HFF-Myc (cell line): ENCODE results near the gene LDLRAD3.

ENCODE experiments used
- DNase-seq: peaks from one replicate; pipeline ENCODE4 v3.0.0-alpha.2; 2011; ENCODE audit warnings: low read depth; ENCODE audit errors: extremely low read depth
- H3K4me3 ChIP-seq: replicated peaks from 2 replicates; pipeline ENCODE4 v1.5.1; 2011; ENCODE audit warnings: low read depth, mild to moderate bottlenecking, control low read depth, low read length
- TF ChIP-seq, protein P1 (sequence below): IDR thresholded peaks from 2 replicates; pipeline ENCODE4 v1.5.1; 2012; ENCODE audit warnings: mild to moderate bottlenecking, low read depth, low read length, control low read depth; ENCODE audit errors: missing control alignments

The LDLRAD3 gene

GRCh38 chr11:36098087-36098486 is 154.2 kb downstream of the LDLRAD3 start:
- TF ChIP-seq, protein P1, sequence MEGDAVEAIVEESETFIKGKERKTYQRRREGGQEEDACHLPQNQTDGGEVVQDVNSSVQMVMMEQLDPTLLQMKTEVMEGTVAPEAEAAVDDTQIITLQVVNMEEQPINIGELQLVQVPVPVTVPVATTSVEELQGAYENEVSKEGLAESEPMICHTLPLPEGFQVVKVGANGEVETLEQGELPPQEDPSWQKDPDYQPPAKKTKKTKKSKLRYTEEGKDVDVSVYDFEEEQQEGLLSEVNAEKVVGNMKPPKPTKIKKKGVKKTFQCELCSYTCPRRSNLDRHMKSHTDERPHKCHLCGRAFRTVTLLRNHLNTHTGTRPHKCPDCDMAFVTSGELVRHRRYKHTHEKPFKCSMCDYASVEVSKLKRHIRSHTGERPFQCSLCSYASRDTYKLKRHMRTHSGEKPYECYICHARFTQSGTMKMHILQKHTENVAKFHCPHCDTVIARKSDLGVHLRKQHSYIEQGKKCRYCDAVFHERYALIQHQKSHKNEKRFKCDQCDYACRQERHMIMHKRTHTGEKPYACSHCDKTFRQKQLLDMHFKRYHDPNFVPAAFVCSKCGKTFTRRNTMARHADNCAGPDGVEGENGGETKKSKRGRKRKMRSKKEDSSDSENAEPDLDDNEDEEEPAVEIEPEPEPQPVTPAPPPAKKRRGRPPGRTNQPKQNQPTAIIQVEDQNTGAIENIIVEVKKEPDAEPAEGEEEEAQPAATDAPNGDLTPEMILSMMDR = no peak
- no peak overlapping the region for H3K4me3 ChIP-seq
- no peak for DNase-seq

GRCh38 chr11:36098853-36099375 is 155.1 kb downstream of the LDLRAD3 start:
- DNase-seq = no peak
- no peak overlapping the region for H3K4me3 ChIP-seq
- TF ChIP-seq, protein P1 = no peak

DNA sequence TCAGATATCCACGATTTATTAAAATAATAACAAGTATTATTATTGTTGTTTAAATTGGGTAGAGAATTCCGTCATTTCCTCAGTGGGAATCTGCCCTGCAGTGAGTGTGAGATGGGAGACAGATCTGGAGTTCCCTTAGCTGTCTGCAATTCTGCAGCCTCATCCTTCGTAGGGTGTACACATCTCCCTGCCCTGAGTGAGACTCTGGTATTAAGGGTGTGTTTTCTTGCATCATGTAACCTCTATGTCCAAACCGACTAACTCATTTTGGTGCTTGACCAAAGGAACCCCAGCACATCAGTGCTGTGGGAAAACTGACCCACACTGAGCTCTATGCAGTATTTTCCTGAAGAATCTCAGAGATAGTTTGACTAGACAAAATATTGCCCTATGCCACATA is 157.6 kb downstream of the LDLRAD3 start:
- DNase-seq = no peak
- TF ChIP-seq, protein P1 = no peak
- no peak overlapping the region for H3K4me3 ChIP-seq

GRCh38 chr11:36102868-36103267 is 159.0 kb downstream of the LDLRAD3 start:
- H3K4me3 ChIP-seq = no peak overlapping the region
- DNase-seq = no peak
- TF ChIP-seq, protein P1 = no peak

DNA sequence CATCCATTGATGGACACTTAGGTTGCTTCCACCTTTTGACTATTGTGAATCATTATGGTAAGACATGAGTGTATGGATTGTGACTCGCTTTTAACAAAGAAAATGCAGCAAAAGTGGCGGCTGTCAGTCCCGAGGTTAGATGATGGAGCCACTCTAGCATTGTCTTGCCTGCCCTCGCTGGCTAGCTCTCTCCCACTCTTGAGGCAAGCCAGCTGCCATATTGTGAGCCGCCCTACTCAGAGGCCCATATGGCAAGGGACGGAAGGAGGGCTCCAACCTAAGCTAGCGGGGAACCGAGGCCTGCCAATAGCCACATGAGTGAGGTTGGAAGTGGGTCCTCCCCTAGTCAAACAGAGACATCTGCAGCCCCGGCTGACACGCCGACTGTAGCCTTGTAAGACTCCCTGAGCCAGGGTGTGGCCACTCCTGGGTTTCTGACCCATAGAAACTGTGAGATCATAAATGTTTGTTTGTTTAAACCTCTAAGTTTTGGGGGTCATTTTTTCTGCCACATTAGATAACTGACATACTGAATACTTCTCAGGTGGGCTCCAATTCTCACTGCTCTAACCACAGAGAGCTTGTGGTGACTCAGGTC is 160.2 kb downstream of the LDLRAD3 start:
- DNase-seq = no peak
- H3K4me3 ChIP-seq = no peak overlapping the region
- TF ChIP-seq, protein P1 = no peak

DNA sequence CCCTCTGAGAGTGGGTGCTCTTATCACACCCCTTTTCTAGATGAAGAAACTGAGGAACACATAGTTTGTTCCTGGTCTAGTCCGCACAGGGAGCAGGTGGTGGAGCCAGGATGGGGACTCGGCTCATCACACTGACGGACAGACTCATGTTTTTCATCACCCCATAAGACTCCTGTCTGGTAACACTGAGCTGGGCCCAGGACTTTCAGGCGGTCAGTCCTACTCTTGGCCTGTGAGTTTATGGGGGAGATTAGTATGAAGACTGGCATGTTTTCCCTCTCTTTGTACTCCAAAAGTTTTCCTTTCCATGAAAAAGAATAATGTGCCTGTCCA is 160.8 kb downstream of the LDLRAD3 start:
- no peak for DNase-seq
- TF ChIP-seq, protein P1 = no peak
- H3K4me3 ChIP-seq = no peak overlapping the region
